HG02884 (cell line): Measurements from ENCODE around the gene TMEM209.
"Not testable (repeated sequence)": the region's sequence is repeated elsewhere in the genome, so short reads cannot be mapped to it uniquely, and the experiment has no call there.

Source experiments
- ATAC-seq: cut with Tn5 transposase; IDR thresholded peaks from one replicate; pipeline ENCODE4 v1.9.1; 2021; ENCODE audit warnings: mild to moderate bottlenecking, moderate library complexity; ENCODE audit not compliant: unreplicated experiment

The TMEM209 gene

GRCh38 chr7:130174237-130174959, 30.8 kb downstream of the TMEM209 start:
- no peak for ATAC-seq

DNA sequence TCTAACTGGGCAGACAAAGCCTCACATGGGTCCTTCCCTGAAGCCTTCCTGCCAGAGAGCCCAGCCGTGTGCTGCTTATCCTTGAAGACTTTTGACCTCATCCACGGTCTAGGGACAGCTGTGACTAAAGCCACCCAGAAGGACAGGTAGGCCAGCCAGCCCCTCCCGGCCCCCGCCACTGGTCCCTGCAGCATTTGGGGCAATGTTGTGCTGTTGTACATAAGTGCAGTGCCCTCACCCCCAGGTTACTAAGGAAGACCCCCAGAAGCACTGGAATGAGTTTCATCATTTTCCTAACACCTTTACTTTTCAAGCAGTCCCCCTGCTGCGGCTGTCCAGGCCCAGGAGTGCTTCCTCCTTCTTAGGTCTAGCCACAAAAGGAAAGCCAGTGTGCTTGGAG, 43.0 kb downstream of the TMEM209 start:
- ATAC-seq: no peak

- no peak for ATAC-seq
These were observed 44.8 kb downstream of the TMEM209 start for GRCh38 chr7:130160455-130160854.

- ATAC-seq: no peak
These were observed 45.2 kb downstream of the TMEM209 start for GRCh38 chr7:130160023-130160422.

DNA sequence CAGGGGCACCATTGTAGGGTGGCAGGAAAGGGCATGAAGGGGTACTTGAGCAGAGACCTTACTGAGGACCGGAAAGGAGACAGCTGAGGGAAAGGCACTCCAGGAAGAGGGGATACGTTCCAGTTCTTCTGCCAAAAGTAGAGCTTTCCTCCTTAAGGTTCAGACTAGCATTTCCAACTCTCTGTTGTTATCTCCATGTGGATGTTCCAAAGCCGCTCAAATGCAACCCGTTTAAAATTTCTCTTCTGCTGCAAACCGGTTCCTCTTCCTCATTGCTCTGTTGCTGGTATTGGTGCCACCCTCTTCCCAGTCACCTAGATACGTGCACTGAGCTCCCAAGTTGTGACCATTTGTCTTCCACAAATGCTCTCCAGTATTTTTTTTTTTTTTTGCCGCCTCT, 47.5 kb downstream of the TMEM209 start:
- ATAC-seq: no peak

- ATAC-seq: no peak
These were observed 49.1 kb downstream of the TMEM209 start for GRCh38 chr7:130156140-130156539.

GRCh38 chr7:130154501-130155317, 50.5 kb downstream of the TMEM209 start:
- ATAC-seq: no peak

- no peak for ATAC-seq
These were observed 51.1 kb downstream of the TMEM209 start for GRCh38 chr7:130154131-130154500.

- no peak for ATAC-seq
These were observed 51.8 kb downstream of the TMEM209 start for GRCh38 chr7:130153211-130153908.

DNA sequence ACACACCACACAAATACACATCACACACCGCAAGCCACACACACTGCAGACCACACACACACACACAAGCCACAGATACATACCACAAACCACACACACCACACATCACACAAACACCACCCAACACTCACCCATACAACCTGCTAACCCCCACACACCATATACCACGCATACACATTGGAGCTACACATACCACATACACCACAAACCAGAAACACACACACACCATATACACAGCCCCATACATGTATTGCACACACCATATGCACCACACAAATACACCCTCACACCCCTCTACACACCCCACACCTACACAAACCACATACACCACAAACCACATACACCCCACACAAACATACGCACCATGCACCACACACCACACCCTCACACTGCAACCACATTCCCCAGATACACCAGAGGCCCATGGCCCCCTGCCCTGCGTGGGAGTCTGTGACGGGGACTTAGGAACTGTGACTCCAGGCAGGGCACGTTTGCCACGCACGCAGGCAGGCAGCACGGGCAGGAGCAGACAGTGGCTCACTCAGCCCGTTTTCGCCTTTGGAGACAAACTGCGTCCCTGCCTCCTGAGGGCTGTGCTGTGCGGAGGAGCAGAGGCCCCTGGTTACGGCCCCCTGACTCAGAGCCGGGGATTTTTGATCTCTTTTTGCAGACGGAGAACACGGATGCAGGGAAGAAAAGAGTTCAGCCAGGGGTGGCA, 52.6 kb downstream of the TMEM209 start:
- no peak for ATAC-seq

DNA sequence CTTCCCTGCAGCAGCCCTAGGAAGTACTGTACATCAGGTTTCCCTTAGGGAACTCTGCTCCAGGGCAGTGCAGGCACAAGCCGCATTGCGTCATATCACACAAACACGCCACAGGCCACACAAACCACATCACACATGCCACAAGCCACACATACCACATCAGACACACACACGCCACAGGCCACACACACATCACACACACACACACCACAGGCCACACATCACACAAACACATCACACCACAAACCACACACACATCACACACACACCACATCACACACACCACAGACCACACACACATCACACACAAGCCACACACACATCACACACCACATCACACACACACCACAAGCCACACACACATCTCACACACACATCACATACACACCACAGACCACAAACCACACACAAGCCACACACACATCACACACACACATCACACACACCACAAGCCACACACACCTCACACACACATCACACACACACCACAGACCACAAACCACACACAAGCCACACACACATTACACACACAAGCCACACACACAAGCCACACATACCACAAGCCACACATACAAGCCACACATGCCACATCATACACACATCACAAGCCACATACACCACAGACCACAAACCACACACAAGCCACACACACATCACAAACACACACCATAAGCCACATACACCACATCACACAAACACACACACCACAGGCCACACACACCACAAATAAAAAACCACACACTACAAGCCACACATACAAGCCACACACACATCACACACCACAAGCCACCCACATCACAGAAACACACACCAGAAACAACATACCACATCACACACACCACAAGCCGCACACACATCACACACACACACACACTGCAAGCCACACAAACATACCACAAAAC, 53.4 kb downstream of the TMEM209 start:
- ATAC-seq: no peak

DNA sequence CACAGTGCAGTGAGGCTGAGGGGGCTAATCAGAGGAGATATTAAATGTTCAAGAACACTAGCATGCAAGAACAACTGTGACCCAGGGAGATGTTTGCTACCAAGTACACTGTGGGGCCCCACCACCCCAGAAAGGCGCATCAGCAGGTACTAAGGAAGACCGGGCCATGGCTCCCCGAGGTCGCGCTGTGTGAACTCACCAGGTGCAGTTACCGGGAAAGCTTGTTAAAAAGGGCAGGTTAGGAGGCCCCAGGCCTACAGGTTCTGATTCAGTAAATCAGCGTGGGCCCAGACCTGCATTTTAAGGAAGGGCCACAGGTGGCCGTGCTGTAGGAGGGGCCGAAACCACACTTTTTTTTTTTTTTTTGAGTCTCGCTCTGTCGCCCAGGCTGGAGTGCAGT, 54.6 kb downstream of the TMEM209 start:
- no peak for ATAC-seq

- no peak for ATAC-seq
These were observed 55.7 kb downstream of the TMEM209 start for GRCh38 chr7:130149281-130150139.

DNA sequence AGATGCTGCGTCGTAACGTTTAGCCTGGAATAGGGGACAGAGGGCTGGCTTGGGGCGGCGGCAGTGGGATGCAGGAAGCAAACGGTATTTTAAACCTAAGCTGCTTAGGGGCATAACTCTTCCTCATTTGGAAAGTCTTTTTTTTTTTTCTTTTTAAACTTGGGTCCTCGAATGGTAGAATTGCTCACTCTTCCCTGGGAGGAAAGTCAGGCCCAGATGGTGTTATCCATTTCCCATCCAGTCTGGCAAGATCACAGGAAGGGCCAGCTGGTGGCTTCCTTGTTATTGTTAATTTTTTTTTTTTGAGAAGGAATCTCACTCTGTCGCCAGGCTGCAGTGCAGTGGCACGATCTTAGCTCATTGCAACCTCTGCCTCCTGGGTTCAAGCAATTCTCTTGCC, 56.6 kb downstream of the TMEM209 start:
- no peak for ATAC-seq

DNA sequence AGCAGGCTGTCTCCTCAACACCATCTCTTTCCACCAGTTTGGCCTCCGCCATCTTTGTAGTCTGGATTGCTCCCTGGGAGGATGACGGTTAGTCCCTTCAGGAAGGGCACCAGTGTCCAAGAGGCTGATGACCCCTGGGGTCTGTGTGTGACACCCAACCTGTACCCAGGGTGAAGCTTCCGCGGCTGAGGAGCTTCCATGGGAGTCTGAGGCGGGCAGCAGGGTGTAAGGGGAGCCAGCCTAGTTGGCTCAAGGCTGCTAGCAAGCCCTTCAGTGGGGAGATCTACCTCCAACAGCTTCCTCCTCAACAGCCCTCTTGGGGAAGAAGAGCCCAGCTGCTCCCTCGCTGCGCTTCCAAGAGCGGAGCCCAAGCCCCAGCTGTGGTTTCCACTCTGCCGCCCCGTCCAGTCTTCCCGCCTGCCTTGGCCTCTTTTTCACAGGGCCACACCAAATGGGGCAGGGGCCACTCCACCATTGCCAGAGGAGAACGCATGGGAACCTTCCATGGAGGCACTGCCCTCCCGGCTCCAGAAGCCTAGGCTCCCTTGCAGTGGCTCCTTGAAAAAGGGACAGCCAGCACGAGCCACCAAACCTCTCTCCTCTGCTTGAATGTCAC, 57.4 kb downstream of the TMEM209 start:
- no peak for ATAC-seq

DNA sequence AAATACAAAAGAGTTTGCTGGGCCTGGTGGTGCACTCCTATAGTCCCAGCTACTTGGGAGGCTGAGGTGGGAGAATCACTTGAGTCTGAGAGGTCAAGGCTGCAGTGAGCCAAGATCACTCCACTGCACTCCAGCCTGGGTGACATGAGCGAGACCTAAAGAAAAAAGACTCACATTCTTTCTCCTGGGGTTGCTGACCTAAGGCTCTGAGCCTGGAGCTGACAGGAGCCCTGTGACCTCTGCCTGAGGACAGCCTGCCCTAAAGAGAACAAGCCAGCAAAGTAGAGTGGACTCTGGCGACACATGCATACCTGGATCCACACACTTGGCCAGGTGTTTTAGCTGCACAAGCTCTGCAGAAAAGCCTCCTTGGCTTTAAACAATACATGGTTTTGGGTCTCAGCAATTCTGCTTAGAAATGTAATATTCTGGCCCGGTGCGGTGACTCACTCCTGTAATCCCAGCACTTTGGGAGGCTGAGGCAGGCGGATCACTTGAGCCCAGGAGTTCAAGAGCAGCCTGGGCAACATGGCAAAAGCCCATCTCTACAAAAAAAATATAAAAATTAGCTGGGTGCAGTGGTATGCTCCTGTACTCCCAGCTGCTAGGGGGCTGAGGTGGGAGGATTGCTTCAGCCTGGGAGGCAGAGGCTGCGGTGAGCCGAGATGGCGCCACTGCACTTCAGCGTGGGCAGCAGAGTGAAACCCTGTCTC, 58.4 kb downstream of the TMEM209 start:
- ATAC-seq: no peak

DNA sequence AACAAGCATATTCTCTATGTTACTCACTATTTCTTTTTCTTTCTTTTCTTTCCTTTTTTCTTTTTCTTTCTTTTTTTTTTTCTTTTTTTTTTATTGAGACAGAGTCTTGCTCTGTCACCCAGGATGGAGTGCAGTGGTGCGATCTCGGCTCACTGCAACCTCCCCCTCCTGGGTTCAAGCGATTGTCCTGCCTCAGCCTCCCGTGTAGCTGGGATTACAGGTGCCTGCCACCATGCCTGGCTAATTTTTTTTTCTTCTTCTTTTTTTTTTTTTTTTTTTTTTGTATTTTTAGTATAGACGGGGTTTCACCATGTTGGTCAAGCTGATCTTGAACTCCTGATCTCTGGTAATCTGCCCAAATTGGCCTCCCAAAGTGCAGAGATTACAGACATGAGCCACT, 59.1 kb downstream of the TMEM209 start:
- ATAC-seq: not testable (repeated sequence)

- ATAC-seq: no peak
These were observed 59.6 kb downstream of the TMEM209 start for GRCh38 chr7:130145424-130146100.
